Nasal cavity respiratory epithelium epithelial cell of viscerocranial mucosa (primary cell): Measurements from ENCODE around the gene KCNMB1. TPM values are rescaled to one million over a fixed set of nuclear protein-coding genes. Genes with fewer than 3 reads are reported as not detected.

ENCODE experiments used
- total RNA-seq: library from RNA; depleted of rRNA; stranded (reverse); fragments of >200 nt; gene quantifications from 2 replicates; pipeline ENCODE4 v1.2.3, GENCODE V29; 2014

KCNMB1 gene
- total RNA-seq, result not detected in 2 replicates

GRCh38 chr5:170388818-170389549 lies at the start of gene KCNMB1:
KCNMB1 (minus strand) TSS chr5:170389367; CDS start chr5:170385447, 3,920 bp downstream.

Other genes with a start within 250 kb of the KCNMB1 start
- gene C5orf58, start 156.4 kb downstream of the KCNMB1 start, total RNA-seq, result not detected in 2 replicates
- gene LCP2, start 91.6 kb downstream of the KCNMB1 start, total RNA-seq, result not detected in 2 replicates
- not detected in 2 replicates for gene KCNIP1, start 114.7 kb upstream of the KCNMB1 start, total RNA-seq